ENCODE data around the gene WSCD1.

The WSCD1 gene

GRCh38 chr17:6057562-6057961 is 12.6 kb upstream of the WSCD1 start:
- DNase-seq (ENCODE audit: low spot score): no peak
- TF ChIP-seq CTCF (IDR thresholded peaks at IDR 0.05; ENCODE audit: extremely low read depth, missing control alignments): no peak

- no peak for TF ChIP-seq CTCF (IDR thresholded peaks at IDR 0.05; ENCODE audit: extremely low read depth, missing control alignments)
- DNase-seq (ENCODE audit: low spot score): no peak
These were observed 10.8 kb upstream of the WSCD1 start for GRCh38 chr17:6059406-6059805.

- TF ChIP-seq CTCF (IDR thresholded peaks at IDR 0.05; ENCODE audit: extremely low read depth, missing control alignments): no peak
- DNase-seq (ENCODE audit: low spot score): no peak
These were observed 8.9 kb upstream of the WSCD1 start for GRCh38 chr17:6061290-6061689.

GRCh38 chr17:6064868-6065267 is 5.3 kb upstream of the WSCD1 start:
- no peak for TF ChIP-seq CTCF (IDR thresholded peaks at IDR 0.05; ENCODE audit: extremely low read depth, missing control alignments)
- no peak for DNase-seq (ENCODE audit: low spot score)

GRCh38 chr17:6065351-6065750 is 4.8 kb upstream of the WSCD1 start:
- no peak for TF ChIP-seq CTCF (IDR thresholded peaks at IDR 0.05; ENCODE audit: extremely low read depth, missing control alignments)
- DNase-seq (ENCODE audit: low spot score): no peak

- no peak for TF ChIP-seq CTCF (IDR thresholded peaks at IDR 0.05; ENCODE audit: extremely low read depth, missing control alignments)
These were observed 3.8 kb upstream of the WSCD1 start for GRCh38 chr17:6066183-6066948.

GRCh38 chr17:6067060-6067459 is 3.1 kb upstream of the WSCD1 start:
- DNase-seq (ENCODE audit: low spot score): no peak
- no peak for TF ChIP-seq CTCF (IDR thresholded peaks at IDR 0.05; ENCODE audit: extremely low read depth, missing control alignments)

More at GRCh38 chr17:6066183-6066948, 3.8 kb upstream of the WSCD1 start:
- DNase-seq (ENCODE audit: low spot score): no peak
